Measurements from ENCODE around the gene TPP2. TPM values are rescaled to one million over a fixed set of nuclear protein-coding genes. Genes with fewer than 3 reads are reported as not detected.
A peak's percentile ranks its signal among the peaks of the same experiment; 100 is the strongest.

TPP2 gene
- total RNA-seq, result 60.0 TPM

GRCh38 chr13:102596147-102597028 is at the start of gene TPP2:
TSS of gene TPP2 (plus strand) at chr13:102596986. CDS start at chr13:102597039, 53 bp downstream.
- peak; percentile 99 for DNase-seq

GRCh38 chr13:102548811-102549210 is 48.0 kb upstream of the TPP2 start:
- no peak for DNase-seq

GRCh38 chr13:102550507-102550906 is 46.3 kb upstream of the TPP2 start:
- DNase-seq, result no peak

- peak; percentile 63 for DNase-seq
Observed at GRCh38 chr13:102555914-102556553, 40.8 kb upstream of the TPP2 start.

GRCh38 chr13:102556806-102557205 is 40.0 kb upstream of the TPP2 start:
- DNase-seq, result no peak

- DNase-seq, result no peak
Observed at GRCh38 chr13:102558029-102558428, 38.8 kb upstream of the TPP2 start.

- DNase-seq, result no peak
Observed at GRCh38 chr13:102561933-102562332, 34.9 kb upstream of the TPP2 start.

GRCh38 chr13:102563267-102563666 is 33.5 kb upstream of the TPP2 start:
- DNase-seq, result no peak

GRCh38 chr13:102564564-102564963 is 32.2 kb upstream of the TPP2 start:
- no peak for DNase-seq

GRCh38 chr13:102566513-102566912 is 30.3 kb upstream of the TPP2 start:
- DNase-seq, result no peak

GRCh38 chr13:102567857-102568256 is 28.9 kb upstream of the TPP2 start:
- no peak for DNase-seq

- no peak for DNase-seq
Observed at GRCh38 chr13:102569488-102569887, 27.3 kb upstream of the TPP2 start.

- DNase-seq, result no peak
Observed at GRCh38 chr13:102571075-102571474, 25.7 kb upstream of the TPP2 start.

GRCh38 chr13:102572323-102572722 is 24.5 kb upstream of the TPP2 start:
- DNase-seq, result no peak

- DNase-seq, result peak; percentile 86
Observed at GRCh38 chr13:102580552-102581169, 16.1 kb upstream of the TPP2 start.

GRCh38 chr13:102582256-102582655 is 14.5 kb upstream of the TPP2 start:
- DNase-seq, result no peak

GRCh38 chr13:102584434-102584833 is 12.4 kb upstream of the TPP2 start:
- peak; percentile 20 for DNase-seq

GRCh38 chr13:102586615-102587014 is 10.2 kb upstream of the TPP2 start:
- no peak for DNase-seq

- DNase-seq, result no peak
Observed at GRCh38 chr13:102587916-102588315, 8.9 kb upstream of the TPP2 start.

- DNase-seq, result no peak
Observed at GRCh38 chr13:102589301-102589822, 7.4 kb upstream of the TPP2 start.

GRCh38 chr13:102591988-102592781 is 4.6 kb upstream of the TPP2 start:
- peak; percentile 87 for DNase-seq

- no peak for DNase-seq
Observed at GRCh38 chr13:102593466-102593865, 3.3 kb upstream of the TPP2 start.

Measured in tongue (tissue), 2 donors.